Psoas muscle (tissue), 8 donors: ENCODE results near the gene SPTBN2. TPM values are rescaled to one million over a fixed set of nuclear protein-coding genes. Genes with fewer than 3 reads are reported as not detected.
A peak's percentile ranks its signal among the peaks of the same experiment; 100 is the strongest.

ENCODE experiments used
- ATAC-seq, 4 donors: fragments of 200-7000 bp; cut with Tn5 transposase; one replicate each; pipeline ENCODE4 v1.9.1; 2020; ENCODE audit warnings: moderate library complexity in 3 of 4, mild to moderate bottlenecking in 2 of 4
- DNase-seq, 2 donors: peaks; one replicate each; pipeline ENCODE4 v3.0.0-alpha.2; 2020
- H3K27ac ChIP-seq: fragments of 200-600 bp; one replicate; pipeline ENCODE4 v1.8.0; 2022
- H3K27me3 ChIP-seq, 3 donors: fragments of 200-600 bp in 1 of 3; one replicate each; pipeline versions ENCODE4 v1.6.1 to v1.8.0; 2013 to 2022; ENCODE audit warnings: low read length in 2 of 3, mild to moderate bottlenecking in 2 of 3, moderate library complexity in 1 of 3; ENCODE audit not compliant: insufficient read depth in 3 of 3
- H3K36me3 ChIP-seq, 2 donors: fragments of 200-600 bp in 1 of 2; one replicate each; pipeline versions ENCODE4 v1.6.1 to v1.8.0; 2013 to 2022; ENCODE audit warnings: low read depth in 1 of 2, mild to moderate bottlenecking in 1 of 2, moderate library complexity in 1 of 2; ENCODE audit not compliant: insufficient read depth in 1 of 2
- H3K4me1 ChIP-seq: fragments of 200-600 bp; one replicate; pipeline ENCODE4 v1.8.0; 2022
- H3K4me3 ChIP-seq: fragments of 200-600 bp; one replicate; pipeline ENCODE4 v1.8.0; 2022; ENCODE audit warnings: mild to moderate bottlenecking
- H3K9me3 ChIP-seq: fragments of 200-600 bp; one replicate; pipeline ENCODE4 v1.8.0; 2022
- CTCF ChIP-seq: fragments of 200-600 bp; IDR thresholded peaks from one replicate; pipeline ENCODE4 v1.8.0; 2022; ENCODE audit warnings: antibody characterized with exemption
- WGBS, 3 donors: extraction: QIAGEN DNeasy Blood & Tissue Kit; methylation state at CpG; one replicate each; pipeline versions ENCODE4 v1.1.6 to v1.1.7; 2013; 5-methylcytosine and 5-hydroxymethylcytosine counted together
- intact Hi-C, 2 donors: fragments of 100-400 bp; cut with DNase I; formaldehyde crosslinking; loops; one replicate each; pipeline versions ENCODE4 v1.11.0 to v1.14.2; 2022
- polyA plus RNA-seq, 3 donors: library from polyadenylated mRNA; stranded (reverse); fragments of 200-250 nt; gene quantifications; one replicate each; pipeline ENCODE4 v1.2.3, GENCODE V29; 2013
- total RNA-seq, 4 donors: library from RNA; stranded (reverse); fragmentation: NEBNext Ultra II Directional in 2 of 4; extraction: Animal tissue kit (Norgen Biotek cat#: 25700) in 2 of 4; gene quantifications; one replicate each; pipeline versions ENCODE4 v1.2.1 to v1.2.4, GENCODE V29; 2021 to 2023
- donor health status: healthy with polysubstance abuse.
- donor health status: DM: no; HTN: no; CAD: no; lungs with moderate emphysema.
- donor health status: Bipolar disorder and iron deficiency.
- donor health status: healthy.
- donor health status: DM: yes; HTN: yes; CAD: no.
- donor health status: DM: no; HTN: no; CAD: no.
- donor health status: DM: no; HTN: no; CAD: no.
- donor health status: DM: yes; HTN: yes; CAD: no.

Gene SPTBN2
- total and polyA plus RNA-seq, 7 donors: 0.08 to 1.4 (median 0.43) TPM; not detected in 1

- H3K36me3 ChIP-seq: no peaks in the 10 kb centered on the region
- peak overlapping the region; percentile 92 for H3K4me3 ChIP-seq
- peaks cover 7% of the 10 kb centered on the region for H3K4me1 ChIP-seq
- intact Hi-C loops: no loop called here
- H3K27me3 ChIP-seq: no peaks in the 10 kb centered on the region
- DNase-seq (no peak), ATAC-seq (peak in 1 of 4 donors; percentile 28)
- TF ChIP-seq CTCF: no peak
- H3K27ac ChIP-seq: no peak overlapping the region
- no peaks in the 10 kb centered on the region for H3K9me3 ChIP-seq
- WGBS, 3 donors: 53 to 54% (median 54%) methylated on average over 44 to 45 of the region's 45 CpGs
Observed at GRCh38 chr11:66745356-66746235, 16.6 kb upstream of the SPTBN2 start.

- peak; percentile 85 to 90 for DNase-seq
- 1% methylated on average over 60 to 95 of the region's 95 CpGs for WGBS, 3 donors
- Histone ChIP-seq H3K4me1 (peaks cover 7% of the 10 kb centered on the region), H3K27me3 (no peaks in the 10 kb centered on the region), H3K4me3 (peak overlapping the region; percentile 92), H3K36me3 (no peaks in the 10 kb centered on the region), H3K9me3 (no peaks in the 10 kb centered on the region), H3K27ac (peak overlapping the region; percentile 31)
- TF ChIP-seq CTCF: no peak
- peak; percentile 94 to 99 (median 98) for ATAC-seq
- intact Hi-C loops: no loop called here
Observed at GRCh38 chr11:66744485-66745355, 15.7 kb upstream of the SPTBN2 start.

GRCh38 chr11:66743271-66743968 is 14.4 kb upstream of the SPTBN2 start:
- intact Hi-C loops: no loop called here
- Histone ChIP-seq H3K27ac (no peak overlapping the region), H3K4me1 (peaks cover 7% of the 10 kb centered on the region), H3K4me3 (peak overlapping the region; percentile 92), H3K36me3 (no peaks in the 10 kb centered on the region), H3K27me3 (no peaks in the 10 kb centered on the region), H3K9me3 (no peaks in the 10 kb centered on the region)
- DNase-seq (no peak), ATAC-seq (no peak)
- TF ChIP-seq CTCF: no peak
- WGBS, 3 donors: 72 to 82% (median 77%) methylated on average over 16 of the region's 16 CpGs

- Histone ChIP-seq H3K4me3 (no peak overlapping the region), H3K4me1 (peaks cover 7% of the 10 kb centered on the region), H3K36me3 (no peaks in the 10 kb centered on the region), H3K9me3 (no peaks in the 10 kb centered on the region), H3K27me3 (no peaks in the 10 kb centered on the region), H3K27ac (no peak overlapping the region)
- no peak for TF ChIP-seq CTCF
- WGBS, 3 donors: 73 to 86% (median 85%) methylated on average over 2 of the region's 2 CpGs
- ATAC-seq (no peak), DNase-seq (no peak)
- intact Hi-C loops: no loop called here
Observed at GRCh38 chr11:66741153-66741552, 12.1 kb upstream of the SPTBN2 start.
